Lung (tissue), 12 donors: ENCODE measurements around the gene ZNF778. TPM values are rescaled to one million over a fixed set of nuclear protein-coding genes. Genes with fewer than 3 reads are reported as not detected.

ENCODE experiments used
- ATAC-seq: fragments of 200-7000 bp; cut with Tn5 transposase; one replicate; pipeline ENCODE4 v1.9.1; 2020; ENCODE audit warnings: moderate number of reproducible peaks; ENCODE audit not compliant: insufficient read depth, low FRiP score
- DNase-seq, 3 donors: peaks; one replicate each; pipeline ENCODE4 v3.0.0-alpha.2; 2013 to 2017
- H3K27ac ChIP-seq, 2 donors: one replicate each; pipeline ENCODE4 v1.5.1; 2013; ENCODE audit warnings: mild to moderate bottlenecking in 2 of 2, moderate library complexity in 2 of 2, control low read depth in 1 of 2, inconsistent platforms in 1 of 2, low read depth in 1 of 2, low read length in 1 of 2
- H3K27me3 ChIP-seq, 3 donors: one replicate each; pipeline ENCODE4 v1.5.1; 2013; ENCODE audit warnings: low read length in 2 of 3; ENCODE audit not compliant: control insufficient read depth in 3 of 3, insufficient read depth in 3 of 3
- H3K36me3 ChIP-seq, 4 donors: one replicate each; pipeline ENCODE4 v1.5.1; 2013; ENCODE audit warnings: low read length in 4 of 4, mild to moderate bottlenecking in 1 of 4, moderate library complexity in 1 of 4; ENCODE audit not compliant: control insufficient read depth in 4 of 4, insufficient read depth in 4 of 4
- H3K4me1 ChIP-seq, 5 donors: one replicate each; pipeline ENCODE4 v1.5.1; 2013; ENCODE audit warnings: low read length in 5 of 5, mild to moderate bottlenecking in 2 of 5, moderate library complexity in 1 of 5; ENCODE audit not compliant: control insufficient read depth in 5 of 5, insufficient read depth in 5 of 5
- H3K4me3 ChIP-seq: one replicate; pipeline ENCODE4 v1.5.1; 2013; ENCODE audit warnings: mild to moderate bottlenecking, control low read depth, moderate library complexity
- H3K9ac ChIP-seq, 2 donors: one replicate each; pipeline ENCODE4 v1.5.1; 2013; ENCODE audit warnings: low read length in 2 of 2, control low read depth in 1 of 2; ENCODE audit not compliant: insufficient read depth in 1 of 2
- H3K9me3 ChIP-seq, 4 donors: one replicate each; pipeline ENCODE4 v1.5.1; 2013; ENCODE audit warnings: low read length in 3 of 4, mild to moderate bottlenecking in 1 of 4, moderate library complexity in 1 of 4; ENCODE audit not compliant: control insufficient read depth in 4 of 4, insufficient read depth in 3 of 4
- CTCF ChIP-seq: IDR thresholded peaks from 2 replicates; pipeline ENCODE4 v1.5.1; 2012; ENCODE audit warnings: mild to moderate bottlenecking; ENCODE audit errors: control extremely low read depth, extremely low read depth
- WGBS, 2 donors: extraction: QIAGEN DNeasy Blood & Tissue Kit; methylation state at CpG; one replicate each; pipeline ENCODE4 v1.1.7; 2013; 5-methylcytosine and 5-hydroxymethylcytosine counted together
- polyA plus RNA-seq, 2 donors: library from polyadenylated mRNA; stranded (reverse); fragments of 200-250 nt; gene quantifications; one replicate each; pipeline ENCODE4 v1.2.1, GENCODE V29; 2013
- total RNA-seq, 2 donors: library from RNA; depleted of rRNA in 1 of 2; stranded (reverse); fragments of >200 nt in 1 of 2; gene quantifications; one replicate each; pipeline ENCODE4 v1.2.1, GENCODE V29; 2014 to 2021
- donor health status: control.
- donor health status: control.
- donor health status: Bipolar disorder and iron deficiency.
- donor health status: healthy.
- donor health status: DM: yes; HTN: yes; CAD: no.

The ZNF778 gene
- total and polyA plus RNA-seq, 4 donors = 2.4 to 13.9 (median 4.6) TPM

GRCh38 chr16:89286096-89286495 lies 68.6 kb downstream of the ZNF778 start:
- Histone ChIP-seq H3K9ac (no peak overlapping the region), H3K27me3 (no peaks in the 10 kb centered on the region), H3K36me3 (peaks cover 18 to 63% (median 44%) of the 10 kb centered on the region in 4 donors), H3K9me3 (no peaks in the 10 kb centered on the region), H3K27ac (no peak overlapping the region), H3K4me1 (no peaks in the 10 kb centered on the region), H3K4me3 (no peak overlapping the region)
- TF ChIP-seq CTCF = no peak
- 90 to 92% methylated on average over 25 of the region's 25 CpGs for WGBS, 2 donors
- DNase-seq (no peak), ATAC-seq (no peak)

Other genes with a start within 250 kb of the ZNF778 start
- 10 to 100 TPM in 1 of 2 donors, 1 to 10 TPM in 1; 4.7 to 11.8 TPM for gene CBFA2T3, start 240.5 kb upstream of the ZNF778 start, total RNA-seq
- 1 to 10 TPM; 6.2 to 7.0 TPM for gene CBFA2T3, start 240.5 kb upstream of the ZNF778 start, polyA plus RNA-seq
- gene ACSF3, start 123.9 kb upstream of the ZNF778 start, total RNA-seq = 10 to 100 TPM; 32.0 to 33.6 TPM
- 10 to 100 TPM; 17.4 to 30.4 TPM for gene ACSF3, start 123.9 kb upstream of the ZNF778 start, polyA plus RNA-seq
- gene CDH15, start 46.0 kb upstream of the ZNF778 start, total RNA-seq = 1 to 10 TPM in 1 of 2 donors, under 1 TPM in 1; 0.09 to 1.9 TPM
- 1 to 10 TPM in 1 of 2 donors, under 1 TPM in 1; 0.77 to 2.1 TPM for gene CDH15, start 46.0 kb upstream of the ZNF778 start, polyA plus RNA-seq
- 100 to 1,000 TPM in 1 of 2 donors, 10 to 100 TPM in 1; 25.2 to 227 TPM for gene SLC22A31, start 17.2 kb upstream of the ZNF778 start, total RNA-seq
- gene SLC22A31, start 17.2 kb upstream of the ZNF778 start, polyA plus RNA-seq = 100 to 1,000 TPM in 1 of 2 donors, 10 to 100 TPM in 1; 78.8 to 285 TPM